Stomach smooth muscle (tissue), 2 donors: Measurements from ENCODE around the gene RUBCN.
"Not testable (repeated sequence)": the region's sequence is repeated elsewhere in the genome, so short reads cannot be mapped to it uniquely, and the experiment has no call there.

Experiments used
- H3K27ac ChIP-seq: one replicate; pipeline ENCODE4 v1.7.0; 2013; ENCODE audit warnings: mild to moderate bottlenecking, low read length, inconsistent platforms
- H3K27me3 ChIP-seq, 2 donors: one replicate each; pipeline ENCODE4 v1.7.0; 2013; ENCODE audit warnings: low read length in 2 of 2; ENCODE audit not compliant: insufficient read depth in 2 of 2, control insufficient read depth in 1 of 2
- H3K36me3 ChIP-seq, 2 donors: one replicate each; pipeline ENCODE4 v1.7.0; 2013; ENCODE audit warnings: low read length in 2 of 2; ENCODE audit not compliant: control insufficient read depth in 2 of 2, insufficient read depth in 2 of 2
- H3K4me1 ChIP-seq: one replicate; pipeline ENCODE4 v1.7.0; 2013; ENCODE audit warnings: low read length; ENCODE audit not compliant: control insufficient read depth, insufficient read depth
- H3K4me3 ChIP-seq, 2 donors: one replicate each; pipeline ENCODE4 v1.7.0; 2013; ENCODE audit warnings: low read length in 2 of 2
- H3K9ac ChIP-seq, 2 donors: one replicate each; pipeline ENCODE4 v1.7.0; 2013; ENCODE audit warnings: low read length in 2 of 2, mild to moderate bottlenecking in 1 of 2
- H3K9me3 ChIP-seq, 2 donors: one replicate each; pipeline ENCODE4 v1.7.0; 2013; ENCODE audit warnings: low read length in 2 of 2; ENCODE audit not compliant: control insufficient read depth in 2 of 2
- donor health status: healthy.
- donor health status: Pancreatic carcinoma.

Gene RUBCN

GRCh38 chr3:197734667-197735318 is 1.9 kb downstream of the RUBCN start:
- H3K4me3 ChIP-seq: no peak overlapping the region
- no peak overlapping the region for H3K27ac ChIP-seq
- peaks cover 0 to 2% of the 10 kb centered on the region in 2 donors for H3K36me3 ChIP-seq
- no peaks in the 10 kb centered on the region for H3K9me3 ChIP-seq
- H3K27me3 ChIP-seq: no peaks in the 10 kb centered on the region
- H3K9ac ChIP-seq: no peak overlapping the region
- H3K4me1 ChIP-seq: peaks cover 15% of the 10 kb centered on the region

DNA sequence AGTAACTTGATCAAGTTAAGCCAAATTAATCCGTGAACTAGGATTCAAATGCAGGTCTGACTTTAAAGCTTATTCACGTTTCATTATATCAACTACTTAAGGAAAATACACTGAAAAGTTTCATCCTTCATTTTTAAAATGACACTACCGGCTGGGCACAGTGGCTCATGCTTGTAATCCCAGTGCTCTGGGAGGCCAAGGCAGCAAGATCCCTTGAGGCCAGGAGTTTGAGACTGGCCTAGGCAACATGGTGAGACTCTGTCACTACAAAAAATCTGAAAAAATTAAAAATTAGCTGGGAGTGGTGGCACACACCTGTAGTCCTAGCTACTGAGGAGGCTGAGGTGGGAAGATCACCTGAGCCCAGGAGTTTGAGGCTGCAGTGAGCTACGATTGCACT is 3.7 kb downstream of the RUBCN start:
- no peak overlapping the region for H3K27ac ChIP-seq
- peaks cover 15% of the 10 kb centered on the region for H3K4me1 ChIP-seq
- no peaks in the 10 kb centered on the region for H3K27me3 ChIP-seq
- H3K36me3 ChIP-seq: peaks cover 0 to 3% of the 10 kb centered on the region in 2 donors
- H3K9ac ChIP-seq: no peak overlapping the region
- H3K4me3 ChIP-seq: no peak overlapping the region
- H3K9me3 ChIP-seq: no peaks in the 10 kb centered on the region

DNA sequence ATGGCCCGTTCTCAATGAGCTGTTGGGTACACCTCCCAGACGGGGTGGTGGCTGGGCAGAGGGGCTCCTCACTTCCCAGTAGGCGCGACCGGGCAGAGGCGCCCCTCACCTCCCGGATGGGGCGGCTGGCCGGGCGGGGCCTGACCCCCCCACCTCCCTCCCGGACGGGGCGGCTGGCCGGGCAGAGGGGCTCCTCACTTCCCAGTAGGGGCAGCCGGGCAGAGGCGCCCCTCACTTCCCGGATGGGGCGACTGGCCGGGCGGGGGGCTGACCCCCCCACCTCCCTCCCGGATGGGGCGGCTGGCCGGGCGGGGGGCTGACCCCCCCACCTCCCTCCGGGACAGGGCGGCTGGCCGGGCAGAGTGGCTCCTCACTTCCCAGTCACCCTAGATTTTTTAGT is 5.2 kb downstream of the RUBCN start:
- H3K4me3 ChIP-seq, H3K27ac ChIP-seq, H3K9ac ChIP-seq, H3K36me3 ChIP-seq, H3K4me1 ChIP-seq, H3K27me3 ChIP-seq, H3K9me3 ChIP-seq: not testable (repeated sequence)

DNA sequence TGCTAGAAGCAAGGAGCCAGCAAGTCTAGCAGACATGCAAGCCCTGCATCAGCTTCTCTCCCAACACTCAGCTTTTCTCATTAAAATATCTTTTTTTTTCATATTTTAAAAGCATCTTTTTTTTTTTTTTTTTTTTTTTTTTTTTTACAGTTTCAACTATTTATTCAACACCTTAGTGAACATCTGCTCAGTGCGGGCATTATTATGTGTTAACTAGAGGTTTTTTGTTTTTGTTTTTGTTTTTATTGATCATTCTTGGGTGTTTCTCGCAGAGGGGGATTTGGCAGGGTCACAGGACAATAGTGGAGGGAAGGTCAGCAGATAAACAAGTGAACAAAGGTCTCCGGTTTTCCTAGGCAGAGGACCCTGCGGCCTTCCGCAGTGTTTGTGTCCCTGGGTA is 5.9 kb downstream of the RUBCN start:
- not testable (repeated sequence) for H3K4me1 ChIP-seq, H3K4me3 ChIP-seq, H3K9me3 ChIP-seq, H3K36me3 ChIP-seq, H3K27me3 ChIP-seq, H3K9ac ChIP-seq, H3K27ac ChIP-seq

DNA sequence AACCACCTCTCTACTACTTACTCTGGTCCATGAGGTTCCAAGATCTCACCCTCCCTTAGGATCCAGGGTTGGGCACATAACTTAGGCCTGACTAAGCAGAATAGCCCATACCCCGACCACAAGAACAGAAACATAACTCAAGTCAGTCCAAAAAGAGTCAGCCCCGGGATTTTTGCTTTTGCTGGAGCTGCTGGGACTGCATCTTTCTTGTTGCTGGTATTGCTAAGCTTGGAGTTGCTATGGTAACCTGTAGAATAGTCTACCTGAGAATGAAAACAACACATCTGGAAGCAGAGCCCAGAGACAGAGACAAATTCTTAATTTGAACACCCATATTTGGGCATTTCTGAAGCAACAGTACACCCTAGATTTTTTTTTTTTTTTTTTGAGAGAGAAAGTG is 6.5 kb downstream of the RUBCN start:
- Histone ChIP-seq H3K27me3 (no peaks in the 10 kb centered on the region), H3K36me3 (peaks cover 0 to 3% of the 10 kb centered on the region in 2 donors), H3K9ac (no peak overlapping the region), H3K9me3 (no peaks in the 10 kb centered on the region), H3K4me3 (no peak overlapping the region), H3K27ac (no peak overlapping the region), H3K4me1 (no peaks in the 10 kb centered on the region)

DNA sequence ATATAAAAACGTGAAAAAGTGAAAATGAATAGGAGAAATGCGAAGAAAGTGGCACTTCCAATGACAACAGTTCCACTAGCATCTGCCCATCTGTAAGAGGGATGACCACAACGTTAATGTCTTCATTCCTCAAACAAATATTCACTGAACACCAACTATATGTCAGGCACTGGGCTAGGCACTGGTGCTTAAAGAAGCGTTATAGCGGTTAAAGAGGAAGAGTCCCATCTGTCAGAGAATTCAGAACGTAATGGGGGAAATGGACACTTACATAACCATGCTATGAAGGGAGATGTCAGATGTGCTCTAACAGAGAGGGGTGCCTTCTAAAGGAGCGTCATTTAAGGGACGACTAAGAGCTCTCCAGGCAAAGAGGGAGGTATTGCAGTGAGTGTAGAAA is 8.2 kb downstream of the RUBCN start:
- H3K4me1 ChIP-seq: no peaks in the 10 kb centered on the region
- H3K4me3 ChIP-seq: no peak overlapping the region
- H3K9ac ChIP-seq: no peak overlapping the region
- H3K27ac ChIP-seq: no peak overlapping the region
- H3K36me3 ChIP-seq: peaks cover 0 to 3% of the 10 kb centered on the region in 2 donors
- H3K9me3 ChIP-seq: no peaks in the 10 kb centered on the region
- H3K27me3 ChIP-seq: no peaks in the 10 kb centered on the region

DNA sequence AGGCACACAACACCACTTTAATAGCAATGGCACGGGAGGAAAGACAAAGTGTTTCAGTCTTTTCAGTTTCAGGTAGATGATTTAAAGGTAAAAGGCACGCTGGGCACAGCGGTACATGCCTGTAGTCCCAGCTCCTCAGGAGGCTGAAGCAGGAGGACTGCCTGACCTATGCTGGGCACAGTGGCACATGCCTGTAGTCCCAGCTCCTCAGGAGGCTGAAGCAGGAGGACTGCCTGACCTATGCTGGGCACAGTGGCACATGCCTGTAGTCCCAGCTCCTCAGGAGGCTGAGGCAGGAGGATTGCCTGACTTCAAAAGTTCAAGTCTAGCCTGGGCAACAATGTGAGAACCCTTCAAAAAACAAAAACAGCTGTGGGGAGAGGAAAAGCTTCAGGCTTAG is 8.8 kb downstream of the RUBCN start:
- not testable (repeated sequence) for H3K27me3 ChIP-seq, H3K9me3 ChIP-seq, H3K9ac ChIP-seq, H3K36me3 ChIP-seq, H3K4me1 ChIP-seq, H3K27ac ChIP-seq, H3K4me3 ChIP-seq

- Histone ChIP-seq H3K9me3 (no peaks in the 10 kb centered on the region), H3K4me3 (no peak overlapping the region), H3K27ac (no peak overlapping the region), H3K27me3 (no peaks in the 10 kb centered on the region), H3K9ac (no peak overlapping the region), H3K36me3 (no peaks in the 10 kb centered on the region), H3K4me1 (no peaks in the 10 kb centered on the region)
Observed at GRCh38 chr3:197722734-197723133, 14.0 kb downstream of the RUBCN start.

DNA sequence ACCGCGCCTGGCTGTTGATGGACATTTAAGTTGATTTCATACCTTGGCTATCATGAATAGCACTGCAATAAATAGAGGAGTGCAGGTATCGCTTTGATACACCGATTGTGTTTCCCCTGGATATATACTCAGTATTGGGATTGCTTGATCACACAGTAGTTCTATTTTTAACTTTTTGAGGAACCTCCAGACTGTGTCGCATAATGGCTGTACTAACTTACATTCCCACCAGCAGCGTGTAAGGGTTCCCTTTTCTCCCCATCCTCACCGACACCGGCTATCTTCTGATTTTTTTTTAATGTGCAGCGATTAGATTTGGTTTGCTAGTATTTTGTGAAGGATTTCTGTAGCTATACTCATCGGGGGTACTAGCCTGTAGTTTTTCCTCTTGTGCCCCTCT is 16.0 kb downstream of the RUBCN start:
- Histone ChIP-seq H3K36me3 (peaks cover 0 to 4% of the 10 kb centered on the region in 2 donors), H3K4me1 (no peaks in the 10 kb centered on the region), H3K27me3 (no peaks in the 10 kb centered on the region), H3K4me3 (no peak overlapping the region), H3K27ac (no peak overlapping the region), H3K9ac (no peak overlapping the region), H3K9me3 (no peaks in the 10 kb centered on the region)

DNA sequence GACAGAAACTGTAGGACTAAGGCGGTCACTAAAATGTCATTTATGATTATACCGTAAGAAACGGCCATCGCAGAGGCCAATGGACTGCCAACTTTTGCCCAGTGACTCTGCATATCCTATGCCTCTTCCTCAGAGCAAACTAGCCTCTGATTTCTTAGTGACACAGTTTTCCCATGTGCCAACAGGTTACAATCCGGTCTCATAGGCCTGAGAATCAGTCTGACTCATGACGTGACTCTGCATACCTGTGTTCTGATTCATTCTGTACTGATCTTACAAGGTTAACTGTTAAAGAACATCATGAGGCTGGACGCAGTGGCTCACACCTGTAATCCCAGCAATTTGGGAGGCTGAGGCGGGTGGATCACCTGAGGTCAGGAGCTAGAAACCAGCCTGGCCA is 17.8 kb downstream of the RUBCN start:
- H3K4me1 ChIP-seq: no peaks in the 10 kb centered on the region
- no peak overlapping the region for H3K27ac ChIP-seq
- peaks cover 0 to 4% of the 10 kb centered on the region in 2 donors for H3K36me3 ChIP-seq
- no peak overlapping the region for H3K9ac ChIP-seq
- H3K27me3 ChIP-seq: no peaks in the 10 kb centered on the region
- no peak overlapping the region for H3K4me3 ChIP-seq
- H3K9me3 ChIP-seq: no peaks in the 10 kb centered on the region

DNA sequence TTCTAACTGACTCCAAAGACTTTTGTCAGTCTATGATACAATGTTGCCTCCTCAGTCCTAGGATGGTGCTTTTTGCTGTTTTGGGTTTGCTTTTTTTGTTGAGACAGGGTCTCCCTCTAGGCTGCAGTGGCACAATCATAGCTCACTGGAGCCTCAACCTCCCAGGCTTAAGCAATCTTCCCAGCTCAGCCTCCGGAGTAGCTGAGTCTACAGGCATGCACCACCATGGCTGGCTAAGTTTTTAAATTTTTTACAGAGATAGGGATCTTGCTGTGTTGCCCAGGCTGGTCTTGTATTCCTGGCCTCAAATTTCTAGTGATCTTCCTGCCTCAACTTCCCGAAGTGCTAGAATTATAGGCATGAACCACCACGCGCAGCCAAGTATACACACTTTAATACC is 22.5 kb downstream of the RUBCN start:
- no peaks in the 10 kb centered on the region for H3K9me3 ChIP-seq
- H3K9ac ChIP-seq: no peak overlapping the region
- peak overlapping the region; percentile 76 for H3K27ac ChIP-seq
- H3K27me3 ChIP-seq: no peaks in the 10 kb centered on the region
- no peak overlapping the region for H3K4me3 ChIP-seq
- peaks cover 0 to 4% of the 10 kb centered on the region in 2 donors for H3K36me3 ChIP-seq
- H3K4me1 ChIP-seq: peaks cover 8% of the 10 kb centered on the region
